Measurements from ENCODE around the gene PLS1.
"Not testable (repeated sequence)": the region's sequence is repeated elsewhere in the genome, so short reads cannot be mapped to it uniquely, and the experiment has no call there.

Gene PLS1

DNA sequence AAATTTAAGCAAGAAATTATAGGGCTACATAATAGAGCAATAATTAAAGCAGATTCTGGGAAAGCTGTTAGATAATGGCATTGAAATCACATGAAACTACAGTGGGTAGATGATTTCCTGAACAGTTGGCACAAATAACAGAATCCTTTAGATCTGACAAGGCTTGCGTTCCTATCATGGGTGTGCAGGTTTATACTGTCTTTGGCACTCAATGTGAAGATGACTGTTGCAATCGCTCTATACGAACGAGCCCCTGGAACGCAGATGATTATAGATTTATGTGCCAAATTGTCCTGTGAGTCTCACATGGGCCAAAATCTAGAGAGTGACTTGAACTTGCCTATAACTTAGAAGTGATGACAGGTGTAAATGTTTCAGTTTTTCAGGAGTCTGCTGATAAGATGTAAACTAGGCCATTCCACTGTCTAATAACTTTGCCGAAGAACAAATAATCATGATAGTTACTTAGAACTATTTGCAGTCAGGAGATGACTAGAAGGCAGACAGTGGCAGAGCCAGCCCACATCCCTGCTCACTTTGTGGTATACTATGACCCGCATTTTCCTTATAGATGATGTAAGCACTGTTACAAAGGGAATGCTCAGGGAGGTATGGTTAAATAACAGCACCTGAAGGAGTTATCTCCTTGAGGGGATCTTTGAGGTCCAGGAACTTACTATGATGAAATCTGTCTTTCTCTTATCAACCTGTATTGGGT lies 97.1 kb downstream of the PLS1 start:
- DNase-seq: no peak

DNA sequence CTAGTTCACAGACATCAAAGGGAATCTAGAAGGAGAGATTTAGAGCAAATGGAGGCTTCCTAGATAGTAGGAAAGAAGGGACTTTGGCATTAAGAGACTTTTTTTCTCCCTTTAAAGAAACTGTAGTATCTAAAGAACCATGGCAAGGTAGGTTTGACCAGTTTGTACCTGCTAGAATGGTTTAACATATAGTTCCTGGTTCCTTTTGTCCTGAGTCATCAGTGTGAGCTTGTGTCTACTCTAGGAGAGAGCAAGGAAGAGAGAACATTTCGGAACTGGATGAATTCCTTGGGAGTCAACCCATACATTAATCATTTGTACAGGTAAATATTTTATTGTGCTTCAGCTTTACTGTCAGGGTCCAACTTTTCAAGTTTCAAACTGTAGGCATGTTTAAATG lies 98.0 kb downstream of the PLS1 start:
- no peak for DNase-seq

DNA sequence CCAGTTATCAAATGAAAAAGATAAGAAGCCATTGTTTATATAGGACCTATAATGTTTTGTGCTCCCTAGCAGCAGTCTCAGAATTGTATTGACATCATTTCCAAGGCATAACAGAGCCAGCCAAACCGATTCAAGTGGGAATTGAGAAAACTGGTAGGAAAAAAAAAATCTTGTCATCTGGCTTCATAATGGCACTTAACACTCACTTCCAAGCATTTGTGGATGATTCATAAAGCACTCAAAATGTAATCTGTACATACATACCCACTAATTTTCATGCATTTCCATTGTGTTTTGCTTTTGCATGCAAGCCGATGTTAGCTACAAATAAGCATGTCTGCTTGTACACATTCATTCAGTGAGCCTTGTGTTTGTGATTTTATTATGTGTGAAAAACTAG lies 109.0 kb downstream of the PLS1 start:
- DNase-seq: no peak

DNA sequence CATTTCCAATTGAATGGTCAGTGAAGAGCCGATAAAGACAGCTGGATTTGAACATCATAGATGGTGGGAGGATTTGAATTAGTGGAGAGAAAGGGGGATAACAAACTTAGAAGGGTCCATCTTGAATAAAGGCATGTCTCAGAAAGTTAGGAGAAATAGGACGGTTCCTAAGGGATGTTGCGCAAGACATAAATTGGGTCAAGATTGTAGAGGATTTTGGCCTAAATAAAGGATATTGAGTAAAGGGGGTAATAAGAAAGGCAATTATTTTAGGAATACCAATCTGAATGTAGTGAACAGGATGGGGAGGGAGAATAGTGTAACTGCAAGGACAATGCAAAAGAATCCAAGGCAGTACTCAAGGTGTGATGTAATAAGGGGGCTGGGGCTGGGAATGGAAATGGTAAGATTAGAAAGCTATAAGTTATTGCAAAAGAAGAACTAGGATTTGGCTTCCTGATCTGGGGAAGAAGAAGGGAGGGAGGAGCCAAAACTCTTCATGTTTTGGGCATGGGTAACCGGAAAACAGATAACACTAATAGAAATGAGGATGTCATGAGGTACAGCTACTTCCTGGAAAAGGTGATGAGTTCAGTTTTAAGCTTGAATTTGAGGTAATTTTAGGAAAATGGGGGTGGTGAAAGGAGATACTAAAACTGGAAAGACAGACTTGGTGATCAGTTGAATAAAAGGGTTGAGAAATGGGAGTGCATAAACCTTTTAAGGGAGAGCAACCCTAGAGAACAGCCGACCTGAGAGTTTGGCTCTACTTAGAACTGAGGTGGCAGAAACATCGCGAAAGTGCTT lies 110.3 kb downstream of the PLS1 start:
- DNase-seq: no peak

DNA sequence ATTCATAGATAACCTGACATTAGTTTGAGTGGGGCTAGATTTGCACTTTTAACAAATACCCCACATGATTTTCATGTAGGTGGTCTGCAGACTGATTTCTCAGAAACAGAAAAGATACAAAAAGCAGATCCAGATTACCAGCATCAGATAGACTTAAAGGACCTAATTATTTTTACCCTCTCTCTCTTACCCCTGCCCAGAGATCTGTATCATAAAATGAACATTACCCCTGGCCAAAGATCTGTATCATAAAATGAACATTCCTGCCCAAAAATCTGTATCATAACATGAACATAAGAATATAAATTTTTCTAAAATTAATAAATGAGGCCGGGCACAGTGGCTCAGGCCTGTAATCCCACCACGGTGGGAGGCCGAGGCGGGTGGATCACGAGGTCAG lies 113.0 kb downstream of the PLS1 start:
- DNase-seq: no peak

DNA sequence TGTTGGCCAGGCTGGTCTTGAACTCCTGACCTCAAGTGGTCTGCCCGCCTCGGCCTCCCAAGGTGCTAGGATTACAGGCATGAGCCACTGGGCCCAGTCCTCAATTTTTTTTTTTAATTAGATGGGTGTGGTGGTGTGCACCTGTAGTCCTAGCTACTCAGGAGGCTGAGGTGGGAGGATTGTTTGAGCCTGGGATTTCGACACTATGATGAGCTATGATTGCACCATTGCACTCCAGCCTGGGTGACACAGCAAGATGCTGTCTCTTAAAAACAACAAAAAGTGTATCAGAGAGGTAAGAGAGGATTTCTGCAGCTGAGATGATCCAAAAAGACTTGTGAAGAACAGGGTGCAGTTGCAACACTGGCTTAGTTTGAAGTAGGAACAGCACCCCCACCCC lies 118.7 kb downstream of the PLS1 start:
- DNase-seq: not testable (repeated sequence)

DNA sequence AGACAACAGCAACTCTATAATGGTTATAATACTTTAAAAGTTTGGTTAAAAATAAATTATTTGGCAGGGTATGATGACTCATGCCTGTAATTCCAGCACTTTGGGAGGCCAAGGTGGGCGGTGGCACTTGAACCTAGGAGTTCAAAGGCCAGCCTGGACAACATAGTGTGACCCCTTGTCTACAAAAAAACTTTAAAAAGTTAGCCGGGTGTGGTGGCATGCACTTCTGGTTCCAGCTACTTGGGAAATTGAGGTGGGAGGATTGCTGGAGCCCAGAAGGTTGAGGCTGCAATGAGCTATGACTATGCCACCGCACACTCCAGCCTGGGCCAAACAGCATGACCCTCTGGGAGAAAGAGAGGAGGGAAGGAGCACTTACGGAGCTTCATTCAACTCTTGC lies 119.9 kb downstream of the PLS1 start:
- no peak for DNase-seq

DNA sequence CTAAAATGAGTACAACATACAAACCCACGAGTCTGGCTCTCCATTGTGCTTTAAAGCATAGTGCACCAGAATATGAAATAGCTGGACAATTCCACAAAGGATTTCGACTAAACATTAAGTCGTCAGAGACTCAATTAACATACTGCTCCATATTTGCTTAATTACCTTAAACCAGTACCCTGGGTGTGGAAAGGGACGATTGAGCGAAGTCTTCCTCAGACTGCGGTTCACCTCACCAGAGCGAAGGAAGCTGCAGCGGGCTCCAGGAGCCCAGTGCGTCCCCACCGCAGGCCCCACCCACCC lies 127.4 kb downstream of the PLS1 start:
- no peak for DNase-seq

DNA sequence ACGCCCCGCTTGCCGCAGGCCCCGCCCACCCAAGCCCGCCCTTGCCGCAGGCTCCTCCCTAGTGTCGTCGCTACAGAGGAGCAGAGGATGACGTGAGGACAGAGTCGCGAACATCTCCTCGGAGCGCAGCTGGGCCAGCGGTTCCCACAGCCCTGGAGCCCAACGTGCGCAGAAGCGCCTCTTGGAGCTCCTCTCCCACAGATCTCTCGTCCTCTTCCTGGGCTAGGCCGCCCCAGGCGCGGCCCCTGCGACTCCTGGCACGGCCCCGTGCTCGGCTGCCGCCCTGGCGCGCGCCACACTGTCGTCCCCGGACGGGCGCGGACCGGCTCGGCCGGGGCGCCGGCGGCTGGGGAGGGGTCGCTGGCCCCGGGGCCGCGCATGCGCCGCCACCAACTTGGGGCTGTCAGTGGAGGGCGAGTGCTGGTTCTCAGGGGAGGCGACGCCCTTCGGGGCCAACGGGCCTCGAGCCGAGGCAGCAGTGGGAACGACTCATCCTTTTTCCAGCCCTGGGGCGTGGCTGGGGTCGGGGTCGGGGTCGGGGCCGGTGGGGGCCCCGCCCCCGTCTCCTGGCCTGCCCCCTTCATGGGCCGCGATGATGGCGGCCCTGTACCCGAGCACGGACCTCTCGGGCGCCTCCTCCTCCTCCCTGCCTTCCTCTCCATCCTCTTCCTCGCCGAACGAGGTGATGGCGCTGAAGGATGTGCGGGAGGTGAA lies 127.9 kb downstream of the PLS1 start, which contains the start of gene TRPC1:
TSS of gene TRPC1 (plus strand) at position 67 of the 714 bp plus-strand sequence. CDS start at position 593, 526 bp downstream.
- peak; percentile 14 to 91 (median 80) for DNase-seq

DNA sequence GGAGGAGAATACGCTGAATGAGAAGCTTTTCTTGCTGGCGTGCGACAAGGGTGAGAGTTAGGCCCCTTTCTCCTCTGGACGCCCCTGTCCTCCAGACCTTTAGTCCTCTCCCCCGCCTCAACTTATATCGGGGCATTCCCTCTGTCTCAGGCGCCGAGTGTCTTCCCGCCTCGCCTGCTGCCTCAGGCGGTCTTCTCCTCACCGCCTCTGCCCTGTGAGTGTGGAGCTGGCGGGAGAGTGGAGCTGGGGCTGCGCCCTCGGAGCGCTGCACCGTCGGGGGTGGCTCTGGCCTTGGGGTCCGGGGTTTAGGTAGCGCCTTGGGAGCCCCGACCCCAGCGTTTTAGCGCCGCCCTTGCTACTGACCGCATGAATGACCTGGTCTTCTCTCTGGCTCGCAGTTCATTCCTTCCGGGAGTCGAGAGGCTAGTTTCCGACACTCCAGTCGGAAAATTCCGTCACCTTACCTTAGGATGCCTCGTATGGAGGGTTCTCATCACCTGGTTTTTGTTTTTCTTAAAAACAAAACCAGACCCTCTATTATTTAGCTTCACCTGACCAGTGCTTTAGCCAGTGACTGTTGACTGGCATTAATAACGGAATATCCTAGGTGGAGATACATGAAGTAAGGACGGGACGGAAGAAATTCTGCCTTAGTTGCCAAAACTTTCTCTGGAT lies 128.6 kb downstream of the PLS1 start:
- peak in 47 of 58 donors; percentile 2 to 70 (median 33) for DNase-seq

DNA sequence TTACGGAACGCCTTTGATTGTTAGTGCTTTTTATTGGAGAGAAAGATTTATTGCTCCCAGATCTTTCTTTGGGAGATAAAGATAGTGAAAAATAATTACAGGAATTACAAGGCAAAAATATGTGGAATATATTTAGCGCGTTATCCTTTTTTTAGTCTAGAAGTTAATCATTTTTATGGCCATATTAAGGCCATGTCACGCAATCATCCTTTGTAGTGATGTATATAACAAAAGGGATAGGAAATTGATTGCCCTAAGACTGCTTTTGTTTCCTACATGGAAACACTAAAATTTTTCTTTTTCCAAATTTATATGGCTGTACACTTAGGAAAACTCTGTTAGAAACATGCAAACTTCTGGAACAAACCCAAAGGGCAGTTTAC lies 129.2 kb downstream of the PLS1 start:
- DNase-seq: no peak

DNA sequence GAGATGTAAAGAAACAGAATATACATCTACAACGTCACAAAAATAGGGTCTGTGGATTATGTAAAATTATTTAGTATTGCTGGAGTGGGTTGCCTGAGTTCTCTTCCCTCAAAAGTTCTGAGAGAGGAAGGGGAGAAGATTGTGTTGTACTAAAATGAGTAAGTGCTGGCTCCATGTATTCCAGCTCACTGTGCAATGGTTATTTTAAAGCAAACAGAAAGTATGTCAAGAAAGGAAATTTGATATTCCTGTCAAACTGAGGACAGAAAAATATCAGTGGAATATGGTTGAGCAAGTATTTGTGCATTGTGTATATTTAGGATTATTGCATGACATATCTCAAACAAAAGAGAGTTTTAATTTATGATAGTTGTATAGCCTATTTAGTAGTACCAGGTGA lies 129.8 kb downstream of the PLS1 start:
- DNase-seq: no peak

DNA sequence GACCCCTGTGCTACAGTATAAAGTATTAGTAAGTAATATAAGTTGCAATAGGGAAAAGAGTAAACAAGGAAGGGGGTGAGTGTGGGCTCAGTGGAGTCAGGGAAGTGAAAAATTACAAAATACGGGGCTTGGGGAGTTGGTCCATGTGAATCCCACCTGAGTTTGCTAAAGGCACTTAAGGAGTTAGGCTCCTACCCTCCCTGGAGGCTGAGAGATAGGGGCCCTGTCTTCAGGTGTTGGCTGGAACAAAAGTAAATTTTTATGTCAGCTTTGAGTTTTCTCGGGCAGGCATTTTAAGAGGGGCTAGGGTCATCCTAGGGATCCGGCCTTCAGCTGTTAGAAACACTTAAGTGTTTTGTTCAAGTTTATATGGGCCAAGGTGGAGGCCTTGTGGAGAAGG lies 135.9 kb downstream of the PLS1 start:
- DNase-seq: no peak

DNA sequence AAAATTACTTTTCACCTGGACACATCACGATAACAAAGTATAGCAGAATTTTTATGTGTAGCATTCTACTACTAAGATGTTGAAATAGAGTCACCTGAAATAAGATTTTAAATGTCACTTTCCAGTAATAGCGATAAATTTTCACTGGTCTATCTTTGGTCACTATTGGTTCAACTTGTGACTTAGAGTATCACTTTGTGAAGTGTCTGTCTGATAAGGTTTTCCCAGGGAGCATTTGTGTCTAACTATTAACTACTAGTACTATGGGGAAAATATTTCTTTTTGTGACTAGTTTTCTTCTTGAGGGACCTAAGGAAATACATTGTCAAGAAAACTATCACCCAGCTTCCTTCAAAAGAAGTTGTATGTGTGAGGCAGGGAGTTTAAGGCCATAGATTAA lies 138.6 kb downstream of the PLS1 start:
- no peak for DNase-seq

DNA sequence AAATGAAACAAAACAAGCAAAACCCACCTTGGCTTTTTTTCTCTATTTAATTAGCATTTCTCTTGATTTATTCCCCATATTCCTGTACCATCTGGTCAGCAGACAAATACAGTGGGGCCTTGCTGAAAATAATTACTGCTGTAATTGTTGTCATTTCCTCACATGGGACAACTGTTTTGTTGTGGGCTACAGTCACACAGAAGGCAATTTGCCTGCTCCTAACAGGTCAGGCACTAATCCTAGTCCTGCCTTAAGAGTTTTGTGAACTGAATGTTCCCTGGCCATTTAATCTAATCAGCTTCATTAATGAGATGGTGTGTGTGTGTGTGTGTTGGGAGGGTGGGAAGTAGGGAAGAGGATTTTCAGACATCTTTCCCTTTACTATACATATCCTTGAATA lies 139.3 kb downstream of the PLS1 start:
- DNase-seq: no peak

DNA sequence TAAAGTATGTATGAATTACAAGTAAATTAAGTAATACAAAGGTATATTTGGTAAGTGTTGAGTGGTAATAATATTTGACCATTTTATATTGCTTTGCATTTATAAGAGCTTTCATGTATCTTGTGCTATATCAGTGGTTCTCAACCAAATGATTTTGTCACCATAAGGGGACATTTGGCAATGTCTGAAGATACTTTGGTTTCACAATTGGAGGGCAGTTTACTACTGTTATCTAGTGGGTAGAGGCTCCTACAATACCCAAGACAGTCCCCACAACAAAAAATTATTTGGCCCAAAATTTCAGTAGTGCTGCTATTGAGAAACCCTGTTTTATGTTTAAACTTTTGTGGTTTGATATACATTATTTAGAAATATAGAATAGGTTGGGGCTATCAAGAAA lies 142.2 kb downstream of the PLS1 start:
- DNase-seq: no peak

DNA sequence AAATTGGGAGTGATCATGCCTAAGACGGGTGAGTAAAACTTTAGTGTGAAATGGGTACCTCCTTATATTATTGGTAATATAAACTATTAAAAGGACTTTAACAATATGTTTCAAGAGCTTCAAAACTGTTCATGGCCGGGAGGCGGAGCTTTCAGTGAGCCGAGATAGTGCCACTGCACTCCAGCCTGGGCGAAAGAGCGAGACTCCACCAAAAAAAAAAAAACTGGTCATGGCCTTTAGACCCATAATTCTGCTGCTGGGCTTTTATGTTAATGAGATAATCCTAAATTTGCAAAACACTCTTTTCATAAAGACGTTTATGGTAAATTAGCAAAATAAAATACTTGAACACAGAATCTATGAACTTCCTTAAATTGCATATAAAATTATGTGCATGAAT lies 150.5 kb downstream of the PLS1 start:
- no peak for DNase-seq

DNA sequence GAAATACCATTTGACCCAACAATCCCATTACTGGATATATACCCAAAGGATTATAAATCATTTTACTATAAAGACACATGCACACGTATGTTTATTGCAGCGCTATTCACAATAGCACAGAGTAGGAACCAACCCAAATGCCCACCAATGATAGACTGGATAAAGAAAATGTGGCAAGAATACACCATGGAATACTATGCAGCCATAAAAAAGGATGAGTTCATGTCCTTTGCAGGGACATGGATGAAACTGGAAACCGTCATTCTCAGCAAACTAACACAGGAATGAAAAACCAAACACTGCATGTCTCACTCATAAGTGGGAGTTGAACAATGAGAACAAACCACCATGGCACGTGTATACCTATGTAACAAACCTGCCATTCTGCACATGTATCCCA lies 154.3 kb downstream of the PLS1 start:
- not testable (repeated sequence) for DNase-seq

DNA sequence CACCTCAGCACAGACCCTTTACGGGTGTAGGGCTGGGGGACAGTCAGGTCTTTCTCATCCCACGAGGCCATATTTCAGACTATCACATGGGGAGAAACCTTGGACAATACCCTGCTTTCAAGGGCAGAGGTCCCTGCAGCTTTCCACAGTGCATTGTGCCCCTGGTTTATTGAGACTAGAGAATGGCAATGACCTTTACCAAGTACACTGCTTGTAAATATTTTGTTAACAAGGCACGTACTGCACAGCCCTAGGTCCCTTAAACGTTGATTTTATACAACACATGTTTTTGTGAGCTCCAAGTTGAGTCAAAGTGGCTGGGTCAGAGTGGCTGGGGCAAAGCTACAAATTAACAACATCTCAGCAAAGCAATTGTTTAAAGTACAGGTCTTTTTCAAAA lies 156.4 kb downstream of the PLS1 start:
- DNase-seq: not testable (repeated sequence)

DNA sequence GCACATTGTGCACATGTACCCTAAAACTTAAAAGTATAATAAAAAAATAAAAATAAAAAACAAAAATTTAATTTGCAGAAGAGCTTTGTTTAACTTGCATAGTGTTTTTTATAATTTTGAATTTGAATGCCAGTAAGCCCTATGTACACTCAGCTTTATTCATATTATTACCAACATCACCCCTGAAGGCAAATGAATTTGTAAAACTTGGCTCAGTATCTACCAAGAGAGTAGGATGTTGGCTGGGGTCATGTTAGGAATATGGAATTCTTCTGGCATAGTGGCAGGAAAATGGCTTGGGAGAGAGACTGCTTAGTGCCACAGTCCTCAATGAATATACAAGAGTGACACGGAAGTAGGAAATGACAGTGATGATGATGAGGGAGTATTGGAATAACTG lies 158.3 kb downstream of the PLS1 start:
- no peak for DNase-seq

Measured in anterior cingulate cortex (tissue), 58 donors.